Endodermal cell (in vitro differentiated cells): ENCODE data around the gene LRP1. TPM values are rescaled to one million over a fixed set of nuclear protein-coding genes. Genes with fewer than 3 reads are reported as not detected.

Experiments used
- DNase-seq: peaks from one replicate; pipeline ENCODE4 v3.0.0-alpha.2; 2017
- H3K27ac ChIP-seq: 2 replicates; pipeline ENCODE4 v1.5.1; 2013; ENCODE audit warnings: mild to moderate bottlenecking, low read depth, low read length, moderate library complexity
- H3K27me3 ChIP-seq: 2 replicates; pipeline ENCODE4 v1.6.1; 2013; ENCODE audit warnings: mild to moderate bottlenecking, low read length, moderate library complexity; ENCODE audit not compliant: insufficient read depth, control insufficient read depth, poor library complexity, severe bottlenecking
- H3K36me3 ChIP-seq: 2 replicates; pipeline ENCODE4 v1.7.0; 2013; ENCODE audit warnings: mild to moderate bottlenecking, low read length, moderate library complexity; ENCODE audit not compliant: control insufficient read depth, insufficient read depth
- H3K4me1 ChIP-seq: one replicate; pipeline ENCODE4 v1.7.0; 2013; ENCODE audit warnings: low read length; ENCODE audit not compliant: control insufficient read depth, insufficient read depth
- H3K4me3 ChIP-seq: 2 replicates; pipeline ENCODE4 v1.5.1; 2013; ENCODE audit warnings: mild to moderate bottlenecking, low read length, moderate library complexity
- H3K9ac ChIP-seq: 2 replicates; pipeline ENCODE4 v1.6.1; 2013; ENCODE audit warnings: mild to moderate bottlenecking, low read length, moderate library complexity; ENCODE audit not compliant: poor library complexity, severe bottlenecking; ENCODE audit errors: extremely low read depth
- H3K9me3 ChIP-seq: 2 replicates; pipeline ENCODE4 v1.6.1; 2013; ENCODE audit warnings: mild to moderate bottlenecking, low read length, moderate library complexity; ENCODE audit not compliant: control insufficient read depth
- H3K27ac Mint-ChIP-seq: 2 replicates; pipeline ENCODE4 v1.8.0; 2020; ENCODE audit warnings: mixed read lengths
- H3K27me3 Mint-ChIP-seq: 2 replicates; pipeline ENCODE4 v1.8.0; 2021; ENCODE audit warnings: mild to moderate bottlenecking, mixed read lengths; ENCODE audit not compliant: insufficient read depth
- H3K36me3 Mint-ChIP-seq: 2 replicates; pipeline ENCODE4 v1.8.0; 2020; ENCODE audit warnings: low read depth, mixed read lengths
- H3K4me1 Mint-ChIP-seq: 2 replicates; pipeline ENCODE4 v1.8.0; 2020; ENCODE audit warnings: mixed read lengths
- H3K4me3 Mint-ChIP-seq: 2 replicates; pipeline ENCODE4 v1.8.0; 2020; ENCODE audit warnings: mild to moderate bottlenecking, moderate library complexity, mixed read lengths
- H3K9me3 Mint-ChIP-seq: 2 replicates; pipeline ENCODE4 v1.8.0; 2020; ENCODE audit warnings: mild to moderate bottlenecking, mixed read lengths
- CTCF ChIP-seq: fragments of 200-600 bp; sonication (generic); conservative IDR thresholded peaks from 2 replicates; pipeline ENCODE4 v1.5.0; 2021; ENCODE audit warnings: antibody characterized with exemption, mild to moderate bottlenecking
- WGBS, 2 experiments: methylation state at CpG; one replicate each; pipeline versions ENCODE4 v1.1.5 to v1.1.7; 2013; ENCODE audit warnings: missing lambda C conversion rate in 2 of 2, mixed read lengths in 1 of 2; ENCODE audit not compliant: insufficient coverage in 1 of 2, insufficient read length in 1 of 2; 5-methylcytosine and 5-hydroxymethylcytosine counted together
- total RNA-seq, 2 donors: library from RNA; stranded (reverse); fragmentation: NEBNext Ultra II Directional in 1 of 2; extraction: Animal tissue kit (Norgen Biotek cat#: 25700) in 1 of 2; gene quantifications; 2 replicates in 1 of 2; 3 replicates in 1 of 2; pipeline ENCODE4 v1.2.1, GENCODE V29; 2021

The LRP1 gene
- total RNA-seq, 2 donors from 2014 or later, result 74.5 to 87.7 TPM

GRCh38 chr12:57176846-57177245 is 48.6 kb downstream of the LRP1 start:
- H3K27ac ChIP-seq, result no peak overlapping the region
- 93 to 97% methylated on average over 9 of the region's 9 CpGs for WGBS, 2 experiments
- no peaks in the 10 kb centered on the region for H3K4me1 ChIP-seq
- H3K4me1 Mint-ChIP-seq, result no peaks in the 10 kb centered on the region
- H3K9ac ChIP-seq, result no peak overlapping the region
- H3K4me3 ChIP-seq, result no peak overlapping the region
- H3K9me3 ChIP-seq, result no peaks in the 10 kb centered on the region
- H3K4me3 Mint-ChIP-seq, result no peak overlapping the region
- H3K27ac Mint-ChIP-seq, result no peak overlapping the region
- no peak for DNase-seq
- TF ChIP-seq CTCF, result no peak
- peaks cover 53% of the 10 kb centered on the region for H3K36me3 ChIP-seq
- H3K27me3 Mint-ChIP-seq, result no peaks in the 10 kb centered on the region
- no peaks in the 10 kb centered on the region for H3K27me3 ChIP-seq
- H3K9me3 Mint-ChIP-seq, result no peaks in the 10 kb centered on the region
- H3K36me3 Mint-ChIP-seq, result peaks cover 55% of the 10 kb centered on the region

GRCh38 chr12:57177354-57177753 is 49.1 kb downstream of the LRP1 start:
- Mint-ChIP-seq H3K4me1 (no peaks in the 10 kb centered on the region), H3K9me3 (no peaks in the 10 kb centered on the region), H3K36me3 (peaks cover 53% of the 10 kb centered on the region), H3K27ac (no peak overlapping the region), H3K27me3 (no peaks in the 10 kb centered on the region), H3K4me3 (no peak overlapping the region)
- H3K9me3 ChIP-seq, result no peaks in the 10 kb centered on the region
- no peak for DNase-seq
- no peak overlapping the region for H3K9ac ChIP-seq
- no peak for TF ChIP-seq CTCF
- no peak overlapping the region for H3K4me3 ChIP-seq
- no peaks in the 10 kb centered on the region for H3K27me3 ChIP-seq
- H3K27ac ChIP-seq, result no peak overlapping the region
- H3K4me1 ChIP-seq, result no peaks in the 10 kb centered on the region
- H3K36me3 ChIP-seq, result peaks cover 53% of the 10 kb centered on the region
- WGBS, 2 experiments, result 94 to 99% methylated on average over 9 to 14 of the region's 16 CpGs

GRCh38 chr12:57178213-57178612 is 49.9 kb downstream of the LRP1 start:
- no peaks in the 10 kb centered on the region for H3K9me3 Mint-ChIP-seq
- H3K27ac Mint-ChIP-seq, result no peak overlapping the region
- H3K27me3 Mint-ChIP-seq, result no peaks in the 10 kb centered on the region
- Histone ChIP-seq H3K4me1 (no peaks in the 10 kb centered on the region), H3K4me3 (no peak overlapping the region), H3K27ac (no peak overlapping the region), H3K9me3 (no peaks in the 10 kb centered on the region), H3K36me3 (peaks cover 47% of the 10 kb centered on the region), H3K9ac (no peak overlapping the region), H3K27me3 (no peaks in the 10 kb centered on the region)
- peaks cover 3% of the 10 kb centered on the region for H3K4me1 Mint-ChIP-seq
- H3K36me3 Mint-ChIP-seq, result peaks cover 48% of the 10 kb centered on the region
- no peak overlapping the region for H3K4me3 Mint-ChIP-seq
- no peak for TF ChIP-seq CTCF
- no peak for DNase-seq
- WGBS, 2 experiments, result 95% methylated on average over 13 to 14 of the region's 14 CpGs
